CD8-positive, alpha-beta memory T cell (primary cell): ENCODE measurements around the gene SLC50A1. TPM values are rescaled to one million over a fixed set of nuclear protein-coding genes. Genes with fewer than 3 reads are reported as not detected.

Experiments used
- CTCF ChIA-PET: fragments of 350-600 bp; sonication (Branson Sonifier 250); formaldehyde crosslinking; loops from one replicate; lab custom pipeline; 2021; ENCODE audit warnings: antibody characterized with exemption; lab: Charles Lee
- POLR2A ChIA-PET: fragments of 350-600 bp; sonication (Branson Sonifier 250); formaldehyde crosslinking; loops from one replicate; lab custom pipeline; 2021; ENCODE audit warnings: antibody characterized with exemption; lab: Charles Lee
- DNase-seq, 5 donors: peaks; one replicate each; pipeline versions ENCODE4 v3.0.0 to v3.0.0-alpha.2; 2020 to 2022; ENCODE audit warnings: mixed read lengths in 1 of 5
- H3K27ac ChIP-seq: one replicate; pipeline ENCODE4 v1.7.0; 2013; ENCODE audit warnings: low read depth, mild to moderate bottlenecking, low read length, moderate library complexity
- H3K27me3 ChIP-seq: 2 replicates; pipeline ENCODE4 v1.7.0; 2013; ENCODE audit warnings: low read length, mild to moderate bottlenecking; ENCODE audit not compliant: insufficient read depth, poor library complexity, severe bottlenecking
- H3K36me3 ChIP-seq: 2 replicates; pipeline ENCODE4 v1.7.0; 2013; ENCODE audit warnings: mild to moderate bottlenecking, low read length, moderate library complexity; ENCODE audit not compliant: insufficient read depth
- H3K4me1 ChIP-seq: 2 replicates; pipeline ENCODE4 v1.7.0; 2013; ENCODE audit warnings: mild to moderate bottlenecking, low read length, moderate library complexity; ENCODE audit not compliant: insufficient read depth
- H3K4me3 ChIP-seq: 2 replicates; pipeline ENCODE4 v1.7.0; 2013; ENCODE audit warnings: mild to moderate bottlenecking, low read length
- H3K9me3 ChIP-seq: 2 replicates; pipeline ENCODE4 v1.7.0; 2013; ENCODE audit warnings: mild to moderate bottlenecking, low read length
- H3K27ac Mint-ChIP-seq, 8 donors: one replicate each; pipeline ENCODE4 v1.8.0; 2020 to 2021; ENCODE audit warnings: mixed read lengths in 8 of 8, mild to moderate bottlenecking in 6 of 8, inconsistent platforms in 3 of 8, moderate library complexity in 3 of 8
- H3K27me3 Mint-ChIP-seq, 2 donors: one replicate each; pipeline ENCODE4 v1.8.0; 2020 to 2021; ENCODE audit warnings: mixed read lengths in 2 of 2, mild to moderate bottlenecking in 1 of 2, moderate library complexity in 1 of 2
- H3K36me3 Mint-ChIP-seq, 3 donors: one replicate each; pipeline ENCODE4 v1.8.0; 2020 to 2021; ENCODE audit warnings: mixed read lengths in 3 of 3, inconsistent platforms in 1 of 3, mild to moderate bottlenecking in 1 of 3
- H3K4me1 Mint-ChIP-seq, 3 donors: one replicate each; pipeline ENCODE4 v1.8.0; 2020 to 2021; ENCODE audit warnings: mixed read lengths in 3 of 3, inconsistent platforms in 1 of 3, mild to moderate bottlenecking in 1 of 3
- H3K4me3 Mint-ChIP-seq, 7 donors: one replicate each; pipeline ENCODE4 v1.8.0; 2020 to 2021; ENCODE audit warnings: mixed read lengths in 7 of 7, mild to moderate bottlenecking in 6 of 7, moderate library complexity in 4 of 7, inconsistent platforms in 2 of 7
- H3K9me3 Mint-ChIP-seq, 5 donors: one replicate each; pipeline ENCODE4 v1.8.0; 2020 to 2022; ENCODE audit warnings: mixed read lengths in 5 of 5, mild to moderate bottlenecking in 3 of 5, moderate library complexity in 2 of 5, inconsistent platforms in 1 of 5
- polyA plus RNA-seq: library from polyadenylated mRNA; unstranded; fragments of 300-500 nt; fragmentation: Illumina TruSeq; gene quantifications from one replicate; pipeline ENCODE4 v1.2.3, GENCODE V29; 2021
- total RNA-seq, 2 experiments: library from RNA; stranded (reverse); gene quantifications; one replicate each; pipeline ENCODE4 v1.2.3, GENCODE V29; 2021

SLC50A1 gene
- total and polyA plus RNA-seq, 3 experiments from 2014 or later: 43.4 to 49.5 (median 47.2) TPM

DNA sequence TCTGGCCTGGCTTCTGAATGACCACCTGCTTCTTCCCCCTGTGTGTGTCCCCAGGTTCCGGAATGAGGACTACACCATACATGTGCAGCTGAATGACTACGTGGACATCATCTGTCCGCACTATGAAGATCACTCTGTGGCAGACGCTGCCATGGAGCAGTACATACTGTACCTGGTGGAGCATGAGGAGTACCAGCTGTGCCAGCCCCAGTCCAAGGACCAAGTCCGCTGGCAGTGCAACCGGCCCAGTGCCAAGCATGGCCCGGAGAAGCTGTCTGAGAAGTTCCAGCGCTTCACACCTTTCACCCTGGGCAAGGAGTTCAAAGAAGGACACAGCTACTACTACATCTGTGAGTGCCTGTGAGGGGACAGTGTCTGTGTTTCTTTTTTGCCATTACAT lies 4.4 kb upstream of the SLC50A1 start:
- POLR2A ChIA-PET: no interaction called here
- DNase-seq: no peak
- peak overlapping the region in 2 of 7 donors; percentile 16 to 37 for H3K4me3 Mint-ChIP-seq
- Histone ChIP-seq H3K4me1 (peaks cover 40% of the 10 kb centered on the region), H3K27ac (no peak overlapping the region), H3K4me3 (no peak overlapping the region), H3K27me3 (no peaks in the 10 kb centered on the region), H3K36me3 (no peaks in the 10 kb centered on the region), H3K9me3 (no peaks in the 10 kb centered on the region)
- H3K27me3 Mint-ChIP-seq: peaks cover 19 to 31% of the 10 kb centered on the region in 2 donors
- peaks cover 35 to 46% (median 38%) of the 10 kb centered on the region in 3 donors for H3K4me1 Mint-ChIP-seq
- no peak overlapping the region for H3K27ac Mint-ChIP-seq
- CTCF ChIA-PET: interaction anchor here (1.2 to 1.9 kb wide), 3 partner anchors 9 to 46 kb away, joined by 3 to 9 read pairs (median 4); partner anchors contain the start of genes DPM3 and KRTCAP2
- no peaks in the 10 kb centered on the region for H3K9me3 Mint-ChIP-seq
- H3K36me3 Mint-ChIP-seq: peaks cover 0 to 10% (median 0%) of the 10 kb centered on the region in 3 donors

DNA sequence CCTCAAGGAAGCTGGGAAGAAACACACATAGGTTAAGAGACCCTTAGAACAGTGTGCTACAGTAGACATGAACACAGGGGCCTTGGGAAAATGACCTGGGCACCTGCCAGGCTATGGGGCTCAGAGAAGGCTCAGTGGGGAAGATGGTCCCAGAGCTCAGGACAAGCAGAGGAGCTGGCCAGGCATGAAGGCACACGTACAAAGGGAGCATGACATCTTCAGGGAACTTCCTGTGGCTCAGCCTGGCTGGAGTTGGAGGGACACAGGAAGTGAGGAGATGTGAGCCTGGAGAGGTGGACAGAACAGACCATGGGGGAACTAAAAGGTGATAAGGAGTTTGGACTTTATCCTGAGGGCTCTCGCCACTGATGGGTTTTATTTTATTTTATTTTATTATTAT lies 3.8 kb upstream of the SLC50A1 start:
- CTCF ChIA-PET: interaction anchor here (1.2 to 1.9 kb wide), 3 partner anchors 8 to 47 kb away, joined by 3 to 9 read pairs (median 4); partner anchors contain the start of genes DPM3 and KRTCAP2
- no peak for DNase-seq
- Mint-ChIP-seq H3K4me1 (peaks cover 35 to 46% (median 37%) of the 10 kb centered on the region in 3 donors), H3K36me3 (peaks cover 0 to 12% (median 0%) of the 10 kb centered on the region in 3 donors), H3K4me3 (peak overlapping the region in 2 of 7 donors; percentile 16 to 37), H3K27ac (peak overlapping the region in 3 of 8 donors; percentile 12 to 50 (median 33)), H3K9me3 (no peaks in the 10 kb centered on the region), H3K27me3 (peaks cover 19 to 29% of the 10 kb centered on the region in 2 donors)
- Histone ChIP-seq H3K36me3 (no peaks in the 10 kb centered on the region), H3K27me3 (no peaks in the 10 kb centered on the region), H3K4me3 (no peak overlapping the region), H3K27ac (no peak overlapping the region), H3K9me3 (no peaks in the 10 kb centered on the region), H3K4me1 (peaks cover 38% of the 10 kb centered on the region)
- POLR2A ChIA-PET: no interaction called here

DNA sequence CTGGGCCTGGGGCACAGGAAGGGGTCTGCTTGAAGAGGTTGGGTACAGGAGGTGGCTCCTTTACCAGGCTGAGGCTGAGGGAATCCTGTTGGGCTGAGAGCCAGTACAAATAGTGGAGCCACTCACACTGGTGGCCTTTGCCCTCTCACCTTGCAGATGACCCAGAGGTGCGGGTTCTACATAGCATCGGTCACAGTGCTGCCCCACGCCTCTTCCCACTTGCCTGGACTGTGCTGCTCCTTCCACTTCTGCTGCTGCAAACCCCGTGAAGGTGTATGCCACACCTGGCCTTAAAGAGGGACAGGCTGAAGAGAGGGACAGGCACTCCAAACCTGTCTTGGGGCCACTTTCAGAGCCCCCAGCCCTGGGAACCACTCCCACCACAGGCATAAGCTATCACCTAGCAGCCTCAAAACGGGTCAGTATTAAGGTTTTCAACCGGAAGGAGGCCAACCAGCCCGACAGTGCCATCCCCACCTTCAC lies 1.8 kb upstream of the SLC50A1 start:
- POLR2A ChIA-PET: interaction anchor here (1.2 to 1.4 kb wide), 2 partner anchors 48 to 49 kb away, joined by 3 read pairs; no protein-coding TSS in a partner anchor

DNA sequence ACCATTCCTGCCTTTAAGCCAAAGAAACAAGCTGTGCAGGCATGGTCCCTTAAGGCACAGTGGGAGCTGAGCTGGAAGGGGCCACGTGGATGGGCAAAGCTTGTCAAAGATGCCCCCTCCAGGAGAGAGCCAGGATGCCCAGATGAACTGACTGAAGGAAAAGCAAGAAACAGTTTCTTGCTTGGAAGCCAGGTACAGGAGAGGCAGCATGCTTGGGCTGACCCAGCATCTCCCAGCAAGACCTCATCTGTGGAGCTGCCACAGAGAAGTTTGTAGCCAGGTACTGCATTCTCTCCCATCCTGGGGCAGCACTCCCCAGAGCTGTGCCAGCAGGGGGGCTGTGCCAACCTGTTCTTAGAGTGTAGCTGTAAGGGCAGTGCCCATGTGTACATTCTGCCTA lies 1.3 kb upstream of the SLC50A1 start:
- Histone ChIP-seq H3K9me3 (no peaks in the 10 kb centered on the region), H3K36me3 (no peaks in the 10 kb centered on the region), H3K27me3 (no peaks in the 10 kb centered on the region), H3K4me3 (no peak overlapping the region), H3K4me1 (peaks cover 25% of the 10 kb centered on the region), H3K27ac (no peak overlapping the region)
- POLR2A ChIA-PET: interaction anchor here (1.4 kb wide), 1 partner anchor 50 kb away, joined by 3 read pairs; no protein-coding TSS in a partner anchor
- H3K9me3 Mint-ChIP-seq: no peaks in the 10 kb centered on the region
- H3K4me3 Mint-ChIP-seq: peak overlapping the region; percentile 94 to 100 (median 97)
- H3K4me1 Mint-ChIP-seq: peaks cover 32 to 46% (median 41%) of the 10 kb centered on the region in 3 donors
- H3K36me3 Mint-ChIP-seq: peaks cover 0 to 17% (median 1%) of the 10 kb centered on the region in 3 donors
- peaks cover 7 to 12% of the 10 kb centered on the region in 2 donors for H3K27me3 Mint-ChIP-seq
- DNase-seq: no peak
- peak overlapping the region; percentile 94 to 100 (median 99) for H3K27ac Mint-ChIP-seq
- CTCF ChIA-PET: interaction anchor here (1.0 to 1.2 kb wide), 4 partner anchors 11 to 83 kb away, joined by 3 to 8 read pairs (median 3); partner anchors contain the start of gene ADAM15

More for the DNA sequence above, 1.8 kb upstream of the SLC50A1 start:
- peaks cover 0 to 17% (median 1%) of the 10 kb centered on the region in 3 donors for H3K36me3 Mint-ChIP-seq
- H3K4me1 Mint-ChIP-seq: peaks cover 34 to 48% (median 42%) of the 10 kb centered on the region in 3 donors
- DNase-seq: no peak
- H3K4me1 ChIP-seq: peaks cover 30% of the 10 kb centered on the region
- H3K27ac Mint-ChIP-seq: peak overlapping the region in 2 of 8 donors; percentile 8 to 94
- H3K9me3 Mint-ChIP-seq: no peaks in the 10 kb centered on the region
- no peak overlapping the region for H3K27ac ChIP-seq
- H3K27me3 ChIP-seq: no peaks in the 10 kb centered on the region
- H3K36me3 ChIP-seq: no peaks in the 10 kb centered on the region
- H3K4me3 ChIP-seq: no peak overlapping the region
- H3K9me3 ChIP-seq: no peaks in the 10 kb centered on the region
- CTCF ChIA-PET: interaction anchor here (1.0 to 1.1 kb wide), 3 partner anchors 11 to 83 kb away, joined by 3 read pairs; partner anchors contain the start of gene ADAM15
- H3K4me3 Mint-ChIP-seq: peak overlapping the region in 4 of 7 donors; percentile 24 to 100 (median 95)
- peaks cover 7 to 16% of the 10 kb centered on the region in 2 donors for H3K27me3 Mint-ChIP-seq

DNA sequence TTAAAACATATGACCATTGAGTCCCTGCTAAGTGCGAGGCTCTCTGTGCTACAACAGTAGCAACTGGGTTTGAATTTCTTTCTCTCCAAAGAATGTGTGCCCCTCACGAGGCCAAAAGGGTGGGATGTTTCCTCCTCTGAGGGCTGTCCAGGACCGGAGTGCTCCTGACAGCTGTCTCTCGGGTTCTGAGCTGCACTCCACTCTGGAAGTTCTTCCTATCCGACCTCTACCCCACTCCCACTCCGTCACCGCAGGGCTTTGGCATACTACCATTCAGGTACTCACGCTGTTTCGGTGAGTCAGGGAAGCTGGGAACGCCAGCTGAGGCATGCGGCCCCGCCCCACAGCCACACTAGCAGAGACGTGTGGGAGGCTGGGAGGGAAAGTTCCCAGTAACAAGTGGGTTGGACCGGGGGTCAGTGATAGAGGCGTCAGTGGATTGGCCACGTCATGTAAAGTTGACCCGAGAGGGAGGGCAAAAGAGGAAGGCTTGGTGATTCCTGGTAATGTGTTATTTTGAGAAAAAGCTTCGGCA lies 705 bp upstream of the SLC50A1 start:
- H3K4me1 Mint-ChIP-seq: peaks cover 36 to 47% (median 46%) of the 10 kb centered on the region in 3 donors
- H3K4me3 Mint-ChIP-seq: peak overlapping the region; percentile 94 to 100 (median 97)
- Histone ChIP-seq H3K4me3 (peak overlapping the region; percentile 99), H3K9me3 (no peaks in the 10 kb centered on the region), H3K4me1 (peaks cover 23% of the 10 kb centered on the region), H3K27me3 (no peaks in the 10 kb centered on the region), H3K36me3 (no peaks in the 10 kb centered on the region), H3K27ac (peak overlapping the region; percentile 93)
- H3K9me3 Mint-ChIP-seq: no peaks in the 10 kb centered on the region
- ChIA-PET CTCF (interaction anchor here (0.6 to 1.7 kb wide), 10 partner anchors 10 to 84 kb away, joined by 3 to 11 read pairs (median 4); partner anchors contain the start of genes ADAM15 and KRTCAP2), POLR2A (interaction anchor here (1.4 kb wide), 1 partner anchor 50 kb away, joined by 3 read pairs; no protein-coding TSS in a partner anchor)
- peaks cover 0 to 17% (median 1%) of the 10 kb centered on the region in 3 donors for H3K36me3 Mint-ChIP-seq
- peak overlapping the region; percentile 94 to 100 (median 99) for H3K27ac Mint-ChIP-seq
- DNase-seq: peak in 1 of 5 donors; percentile 25
- H3K27me3 Mint-ChIP-seq: peaks cover 5 to 7% of the 10 kb centered on the region in 2 donors

DNA sequence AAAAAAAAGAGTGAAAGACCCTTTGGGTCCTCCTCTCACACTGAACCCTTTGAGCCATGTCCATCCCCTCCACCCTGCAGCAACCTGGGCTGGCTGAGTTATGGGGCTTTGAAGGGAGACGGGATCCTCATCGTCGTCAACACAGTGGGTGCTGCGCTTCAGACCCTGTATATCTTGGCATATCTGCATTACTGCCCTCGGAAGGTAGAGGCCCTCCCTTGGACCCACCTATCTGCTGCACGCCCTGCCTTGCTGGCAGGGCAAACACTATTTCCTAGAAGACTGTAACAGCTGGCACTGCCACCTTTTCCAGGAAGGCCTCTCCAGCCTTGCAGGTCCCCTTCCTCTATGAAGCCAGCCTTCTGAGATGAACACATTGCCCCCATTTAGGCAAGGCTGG lies 1.1 kb downstream of the SLC50A1 start:
- Histone ChIP-seq H3K36me3 (no peaks in the 10 kb centered on the region), H3K4me1 (peaks cover 25% of the 10 kb centered on the region), H3K9me3 (no peaks in the 10 kb centered on the region), H3K4me3 (peak overlapping the region; percentile 44), H3K27me3 (no peaks in the 10 kb centered on the region), H3K27ac (peak overlapping the region; percentile 93)
- ChIA-PET POLR2A (interaction anchor here (0.9 kb wide), 1 partner anchor 36 kb away, joined by 5 read pairs; the partner anchor contains the start of gene KRTCAP2), CTCF (interaction anchor here (0.6 to 1.8 kb wide), 5 partner anchors 36 to 57 kb away, joined by 3 to 6 read pairs (median 3); partner anchors contain the start of gene KRTCAP2)
- Mint-ChIP-seq H3K4me3 (peak overlapping the region; percentile 94 to 100 (median 97)), H3K36me3 (peaks cover 0 to 21% (median 1%) of the 10 kb centered on the region in 3 donors), H3K27ac (peak overlapping the region; percentile 94 to 100 (median 99)), H3K9me3 (no peaks in the 10 kb centered on the region), H3K4me1 (peaks cover 41 to 54% (median 54%) of the 10 kb centered on the region in 3 donors), H3K27me3 (peaks cover 0 to 3% of the 10 kb centered on the region in 2 donors)
- DNase-seq: peak in 1 of 5 donors; percentile 37

DNA sequence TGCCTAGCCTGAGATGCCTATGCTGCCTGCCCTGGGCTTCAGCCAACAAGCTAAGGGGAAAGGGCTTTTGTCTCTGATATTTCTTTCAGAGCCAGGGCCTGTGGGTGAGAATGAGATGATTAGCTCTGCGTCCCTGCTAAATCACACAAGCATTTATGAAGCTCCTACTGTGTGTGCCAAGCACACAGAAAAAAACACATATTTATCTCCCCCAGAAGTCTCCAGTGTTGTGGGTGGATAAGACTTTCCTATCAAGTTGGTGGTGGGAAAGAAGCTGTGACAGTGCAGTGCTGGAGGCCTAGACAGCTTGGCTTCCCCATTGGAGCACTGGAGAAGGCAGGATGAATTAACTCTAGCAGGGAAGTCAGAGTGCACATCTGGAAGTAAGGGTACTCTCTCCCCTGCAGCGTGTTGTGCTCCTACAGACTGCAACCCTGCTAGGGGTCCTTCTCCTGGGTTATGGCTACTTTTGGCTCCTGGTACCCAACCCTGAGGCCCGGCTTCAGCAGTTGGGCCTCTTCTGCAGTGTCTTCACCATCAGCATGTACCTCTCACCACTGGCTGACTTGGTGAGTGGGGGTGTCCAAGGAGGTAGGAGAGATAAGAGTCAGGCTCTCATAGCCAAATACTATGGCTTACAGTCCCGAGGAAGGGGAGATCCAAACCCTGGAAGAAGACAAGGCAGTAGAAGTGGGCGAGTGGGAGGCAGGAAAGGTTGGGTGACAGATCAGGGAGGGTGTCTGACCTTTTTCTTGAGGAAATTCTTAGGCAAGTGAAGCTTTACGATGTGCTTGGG lies 1.7 kb downstream of the SLC50A1 start:
- Mint-ChIP-seq H3K9me3 (no peaks in the 10 kb centered on the region), H3K27me3 (peaks cover 0 to 5% of the 10 kb centered on the region in 2 donors), H3K4me3 (peak overlapping the region; percentile 94 to 100 (median 98)), H3K4me1 (peaks cover 41 to 54% (median 54%) of the 10 kb centered on the region in 3 donors), H3K27ac (peak overlapping the region; percentile 94 to 100 (median 99)), H3K36me3 (peaks cover 0 to 21% (median 3%) of the 10 kb centered on the region in 3 donors)
- no peak for DNase-seq
- H3K36me3 ChIP-seq: no peaks in the 10 kb centered on the region
- peak overlapping the region; percentile 44 for H3K4me3 ChIP-seq
- POLR2A ChIA-PET: no interaction called here
- peak overlapping the region; percentile 93 for H3K27ac ChIP-seq
- H3K4me1 ChIP-seq: peaks cover 25% of the 10 kb centered on the region
- no peaks in the 10 kb centered on the region for H3K27me3 ChIP-seq
- CTCF ChIA-PET: interaction anchor here (1.4 to 1.8 kb wide), 2 partner anchors 36 to 47 kb away, joined by 4 to 6 read pairs; partner anchors contain the start of gene KRTCAP2
- no peaks in the 10 kb centered on the region for H3K9me3 ChIP-seq
